Measurements from ENCODE around the gene SPAG6. TPM values are rescaled to one million over a fixed set of nuclear protein-coding genes. Genes with fewer than 3 reads are reported as not detected.

SPAG6 gene
- total and polyA plus RNA-seq, 9 of the 15 experiments (the other 6 are each of a cell fraction or from before 2014, with no cell fraction given), result 3.5 to 23.1 (median 11.8) TPM

DNA sequence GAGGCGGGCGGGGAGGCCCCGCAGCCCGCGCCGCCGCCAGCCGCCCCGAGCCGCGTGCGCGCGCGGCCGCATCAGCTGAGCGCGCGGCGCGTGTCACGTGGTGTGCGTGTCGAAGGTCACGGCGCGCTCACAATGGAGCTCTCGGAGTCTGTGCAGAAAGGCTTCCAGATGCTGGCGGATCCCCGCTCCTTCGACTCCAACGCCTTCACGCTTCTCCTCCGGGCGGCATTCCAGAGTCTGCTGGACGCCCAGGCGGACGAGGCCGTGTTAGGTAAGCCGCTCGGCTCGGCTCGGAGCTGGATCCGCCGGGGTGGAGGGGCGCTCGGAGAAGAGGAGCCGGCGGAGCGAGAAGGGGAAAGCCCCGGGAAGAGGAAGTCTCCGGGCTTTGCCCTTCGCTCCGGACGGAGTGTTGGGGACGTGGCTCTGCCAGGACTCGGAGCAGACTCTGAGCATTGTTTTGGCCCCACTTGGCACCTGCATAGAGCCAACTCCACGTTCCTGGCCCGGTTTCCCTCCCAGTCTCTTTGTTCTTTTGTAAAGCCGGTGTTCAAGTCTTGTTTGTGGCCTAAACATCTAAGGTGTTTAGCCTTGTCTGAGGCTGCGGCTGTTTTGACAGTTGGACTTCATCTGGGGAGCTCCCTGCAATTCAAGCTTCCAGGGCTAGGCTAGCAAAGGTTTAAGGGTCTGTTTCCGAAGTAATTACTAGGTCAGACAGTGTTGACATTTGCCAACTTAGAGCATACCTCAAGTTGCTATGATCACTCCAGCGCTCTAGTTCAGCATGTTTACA lies 28.8 kb upstream of the SPAG6 start, which contains the start of gene COMMD3 (continued):
- TF ChIP-seq, protein P1, sequence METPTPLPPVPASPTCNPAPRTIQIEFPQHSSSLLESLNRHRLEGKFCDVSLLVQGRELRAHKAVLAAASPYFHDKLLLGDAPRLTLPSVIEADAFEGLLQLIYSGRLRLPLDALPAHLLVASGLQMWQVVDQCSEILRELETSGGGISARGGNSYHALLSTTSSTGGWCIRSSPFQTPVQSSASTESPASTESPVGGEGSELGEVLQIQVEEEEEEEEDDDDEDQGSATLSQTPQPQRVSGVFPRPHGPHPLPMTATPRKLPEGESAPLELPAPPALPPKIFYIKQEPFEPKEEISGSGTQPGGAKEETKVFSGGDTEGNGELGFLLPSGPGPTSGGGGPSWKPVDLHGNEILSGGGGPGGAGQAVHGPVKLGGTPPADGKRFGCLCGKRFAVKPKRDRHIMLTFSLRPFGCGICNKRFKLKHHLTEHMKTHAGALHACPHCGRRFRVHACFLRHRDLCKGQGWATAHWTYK (CRISPR knock-in tag; IDR thresholded peaks at IDR 0.05), result peak; percentile 52; the same call in 1 of the 2 replicates
- no peak for TF ChIP-seq RBM17 (IDR thresholded peaks at IDR 0.05; ENCODE audit: borderline replicate concordance, low read depth, low read length)
- TF ChIP-seq, protein P2, sequence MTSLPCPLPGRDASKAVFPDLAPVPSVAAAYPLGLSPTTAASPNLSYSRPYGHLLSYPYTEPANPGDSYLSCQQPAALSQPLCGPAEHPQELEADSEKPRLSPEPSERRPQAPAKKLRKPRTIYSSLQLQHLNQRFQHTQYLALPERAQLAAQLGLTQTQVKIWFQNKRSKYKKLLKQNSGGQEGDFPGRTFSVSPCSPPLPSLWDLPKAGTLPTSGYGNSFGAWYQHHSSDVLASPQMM (CRISPR knock-in tag; IDR thresholded peaks at IDR 0.05), result no peak
- TF ChIP-seq POLR3G (IDR thresholded peaks at IDR 0.05; ENCODE audit: extremely low read depth, insufficient read length, insufficient replicate concordance), result no peak
- no peak for TF ChIP-seq PPARD (CRISPR knock-in tag; IDR thresholded peaks at IDR 0.05)
- no peak for TF ChIP-seq ZBTB7A (IDR thresholded peaks at IDR 0.05; ENCODE audit: borderline replicate concordance, control insufficient read depth, low read depth, low read length)
- TF ChIP-seq ZEB2 (IDR thresholded peaks at IDR 0.05), result 0 out of 2 replicates have a peak, but pooled peaks have one; percentile 21
- TF ChIP-seq TBP (optimal IDR thresholded peaks at IDR 0.05; ENCODE audit: low read depth, low read length), result peak; percentile 88
- TF ChIP-seq ARNT (IDR thresholded peaks at IDR 0.05), result no peak
- TF ChIP-seq, protein P3, sequence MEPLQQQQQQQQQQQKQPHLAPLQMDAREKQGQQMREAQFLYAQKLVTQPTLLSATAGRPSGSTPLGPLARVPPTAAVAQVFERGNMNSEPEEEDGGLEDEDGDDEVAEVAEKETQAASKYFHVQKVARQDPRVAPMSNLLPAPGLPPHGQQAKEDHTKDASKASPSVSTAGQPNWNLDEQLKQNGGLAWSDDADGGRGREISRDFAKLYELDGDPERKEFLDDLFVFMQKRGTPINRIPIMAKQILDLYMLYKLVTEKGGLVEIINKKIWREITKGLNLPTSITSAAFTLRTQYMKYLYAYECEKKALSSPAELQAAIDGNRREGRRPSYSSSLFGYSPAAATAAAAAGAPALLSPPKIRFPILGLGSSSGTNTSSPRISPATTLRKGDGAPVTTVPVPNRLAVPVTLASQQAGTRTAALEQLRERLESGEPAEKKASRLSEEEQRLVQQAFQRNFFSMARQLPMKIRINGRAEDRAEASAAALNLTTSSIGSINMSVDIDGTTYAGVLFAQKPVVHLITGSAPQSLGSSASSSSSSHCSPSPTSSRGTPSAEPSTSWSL (CRISPR knock-in tag; IDR thresholded peaks at IDR 0.05; ENCODE audit: borderline replicate concordance), result no peak
- TF ChIP-seq, protein P4, sequence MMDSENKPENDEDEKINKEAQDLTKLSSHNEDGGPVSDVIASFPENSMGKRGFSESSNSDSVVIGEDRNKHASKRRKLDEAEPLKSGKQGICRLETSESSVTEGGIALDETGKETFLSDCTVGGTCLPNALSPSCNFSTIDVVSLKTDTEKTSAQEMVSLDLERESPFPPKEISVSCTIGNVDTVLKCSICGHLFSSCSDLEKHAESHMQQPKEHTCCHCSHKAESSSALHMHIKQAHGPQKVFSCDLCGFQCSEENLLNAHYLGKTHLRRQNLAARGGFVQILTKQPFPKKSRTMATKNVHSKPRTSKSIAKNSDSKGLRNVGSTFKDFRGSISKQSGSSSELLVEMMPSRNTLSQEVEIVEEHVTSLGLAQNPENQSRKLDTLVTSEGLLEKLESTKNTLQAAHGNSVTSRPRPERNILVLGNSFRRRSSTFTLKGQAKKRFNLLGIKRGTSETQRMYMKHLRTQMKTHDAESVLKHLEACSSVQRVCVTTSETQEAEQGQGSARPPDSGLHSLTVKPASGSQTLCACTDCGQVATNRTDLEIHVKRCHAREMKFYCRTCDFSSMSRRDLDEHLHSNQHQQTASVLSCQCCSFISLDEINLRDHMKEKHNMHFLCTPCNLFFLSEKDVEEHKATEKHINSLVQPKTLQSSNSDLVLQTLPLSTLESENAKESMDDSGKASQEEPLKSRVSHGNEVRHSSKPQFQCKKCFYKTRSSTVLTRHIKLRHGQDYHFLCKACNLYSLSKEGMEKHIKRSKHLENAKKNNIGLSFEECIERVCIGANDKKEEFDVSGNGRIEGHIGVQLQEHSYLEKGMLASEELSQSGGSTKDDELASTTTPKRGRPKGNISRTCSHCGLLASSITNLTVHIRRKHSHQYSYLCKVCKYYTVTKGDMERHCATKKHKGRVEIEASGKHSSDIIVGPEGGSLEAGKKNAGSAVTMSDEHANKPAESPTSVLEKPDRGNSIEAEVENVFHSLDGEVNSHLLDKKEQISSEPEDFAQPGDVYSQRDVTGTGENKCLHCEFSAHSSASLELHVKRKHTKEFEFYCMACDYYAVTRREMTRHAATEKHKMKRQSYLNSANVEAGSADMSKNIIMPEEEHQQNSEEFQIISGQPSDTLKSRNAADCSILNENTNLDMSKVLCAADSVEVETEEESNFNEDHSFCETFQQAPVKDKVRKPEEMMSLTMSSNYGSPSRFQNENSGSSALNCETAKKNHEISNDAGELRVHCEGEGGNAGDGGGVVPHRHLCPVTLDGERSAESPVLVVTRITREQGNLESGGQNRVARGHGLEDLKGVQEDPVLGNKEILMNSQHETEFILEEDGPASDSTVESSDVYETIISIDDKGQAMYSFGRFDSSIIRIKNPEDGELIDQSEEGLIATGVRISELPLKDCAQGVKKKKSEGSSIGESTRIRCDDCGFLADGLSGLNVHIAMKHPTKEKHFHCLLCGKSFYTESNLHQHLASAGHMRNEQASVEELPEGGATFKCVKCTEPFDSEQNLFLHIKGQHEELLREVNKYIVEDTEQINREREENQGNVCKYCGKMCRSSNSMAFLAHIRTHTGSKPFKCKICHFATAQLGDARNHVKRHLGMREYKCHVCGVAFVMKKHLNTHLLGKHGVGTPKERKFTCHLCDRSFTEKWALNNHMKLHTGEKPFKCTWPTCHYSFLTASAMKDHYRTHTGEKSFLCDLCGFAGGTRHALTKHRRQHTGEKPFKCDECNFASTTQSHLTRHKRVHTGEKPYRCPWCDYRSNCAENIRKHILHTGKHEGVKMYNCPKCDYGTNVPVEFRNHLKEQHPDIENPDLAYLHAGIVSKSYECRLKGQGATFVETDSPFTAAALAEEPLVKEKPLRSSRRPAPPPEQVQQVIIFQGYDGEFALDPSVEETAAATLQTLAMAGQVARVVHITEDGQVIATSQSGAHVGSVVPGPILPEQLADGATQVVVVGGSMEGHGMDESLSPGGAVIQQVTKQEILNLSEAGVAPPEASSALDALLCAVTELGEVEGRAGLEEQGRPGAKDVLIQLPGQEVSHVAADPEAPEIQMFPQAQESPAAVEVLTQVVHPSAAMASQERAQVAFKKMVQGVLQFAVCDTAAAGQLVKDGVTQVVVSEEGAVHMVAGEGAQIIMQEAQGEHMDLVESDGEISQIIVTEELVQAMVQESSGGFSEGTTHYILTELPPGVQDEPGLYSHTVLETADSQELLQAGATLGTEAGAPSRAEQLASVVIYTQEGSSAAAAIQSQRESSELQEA (IDR thresholded peaks at IDR 0.05; ENCODE audit: low read depth), result no peak; the same call in 1 of the 2 replicates
- TF ChIP-seq ZNF589 (CRISPR knock-in tag; IDR thresholded peaks at IDR 0.05; ENCODE audit: low read depth), result peak; percentile 75
- no peak for TF ChIP-seq ILK (tag; IDR thresholded peaks at IDR 0.05; ENCODE audit: borderline replicate concordance, low read depth)
- TF ChIP-seq KDM5B (IDR thresholded peaks at IDR 0.05; ENCODE audit: insufficient replicate concordance, low read depth, low read length), result peak; percentile 88
- peak; percentile 65; the same call in 1 of the 2 replicates for TF ChIP-seq RNF2 (IDR thresholded peaks at IDR 0.05)
- TF ChIP-seq BRD9 (IDR thresholded peaks at IDR 0.05; ENCODE audit: low read depth, partially characterized antibody), result peak; percentile 22
